Stomach smooth muscle (tissue), 2 donors: ENCODE results near the gene FRMPD3.
"Not testable (repeated sequence)": the region's sequence is repeated elsewhere in the genome, so short reads cannot be mapped to it uniquely, and the experiment has no call there.

Source experiments
- H3K27ac ChIP-seq: one replicate; pipeline ENCODE4 v1.7.0; 2013; ENCODE audit warnings: mild to moderate bottlenecking, low read length, inconsistent platforms
- H3K27me3 ChIP-seq, 2 donors: one replicate each; pipeline ENCODE4 v1.7.0; 2013; ENCODE audit warnings: low read length in 2 of 2; ENCODE audit not compliant: insufficient read depth in 2 of 2, control insufficient read depth in 1 of 2
- H3K36me3 ChIP-seq, 2 donors: one replicate each; pipeline ENCODE4 v1.7.0; 2013; ENCODE audit warnings: low read length in 2 of 2; ENCODE audit not compliant: control insufficient read depth in 2 of 2, insufficient read depth in 2 of 2
- H3K4me1 ChIP-seq: one replicate; pipeline ENCODE4 v1.7.0; 2013; ENCODE audit warnings: low read length; ENCODE audit not compliant: control insufficient read depth, insufficient read depth
- H3K4me3 ChIP-seq, 2 donors: one replicate each; pipeline ENCODE4 v1.7.0; 2013; ENCODE audit warnings: low read length in 2 of 2
- H3K9ac ChIP-seq, 2 donors: one replicate each; pipeline ENCODE4 v1.7.0; 2013; ENCODE audit warnings: low read length in 2 of 2, mild to moderate bottlenecking in 1 of 2
- H3K9me3 ChIP-seq, 2 donors: one replicate each; pipeline ENCODE4 v1.7.0; 2013; ENCODE audit warnings: low read length in 2 of 2; ENCODE audit not compliant: control insufficient read depth in 2 of 2
- donor health status: healthy.
- donor health status: Pancreatic carcinoma.

FRMPD3 gene

DNA sequence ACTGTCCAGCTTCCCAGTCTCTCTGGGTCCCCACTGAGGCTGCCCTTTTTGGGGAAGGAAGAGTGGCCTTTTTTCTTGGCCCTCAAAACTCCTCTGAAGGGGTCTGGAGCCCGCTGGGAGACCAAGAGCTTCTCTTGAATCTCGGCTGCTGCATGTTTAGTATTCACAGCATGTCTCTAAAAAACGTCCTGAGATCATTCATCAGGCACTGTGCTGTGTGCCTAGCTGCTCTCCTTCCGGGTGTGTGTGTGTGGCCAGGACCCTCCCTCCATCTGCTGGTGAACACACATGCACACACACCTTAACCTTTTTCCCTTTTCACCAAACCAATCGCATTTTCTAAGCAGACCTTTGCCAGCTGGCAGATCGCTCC, 841 bp upstream of the FRMPD3 start:
- peaks cover 0 to 43% of the 10 kb centered on the region in 2 donors for H3K27me3 ChIP-seq
- peak overlapping the region; percentile 48 to 69 for H3K4me3 ChIP-seq
- H3K27ac ChIP-seq, result peak overlapping the region; percentile 55
- peak overlapping the region; percentile 32 to 36 for H3K9ac ChIP-seq
- H3K9me3 ChIP-seq, result no peaks in the 10 kb centered on the region
- peaks cover 17% of the 10 kb centered on the region for H3K4me1 ChIP-seq
- no peaks in the 10 kb centered on the region for H3K36me3 ChIP-seq

DNA sequence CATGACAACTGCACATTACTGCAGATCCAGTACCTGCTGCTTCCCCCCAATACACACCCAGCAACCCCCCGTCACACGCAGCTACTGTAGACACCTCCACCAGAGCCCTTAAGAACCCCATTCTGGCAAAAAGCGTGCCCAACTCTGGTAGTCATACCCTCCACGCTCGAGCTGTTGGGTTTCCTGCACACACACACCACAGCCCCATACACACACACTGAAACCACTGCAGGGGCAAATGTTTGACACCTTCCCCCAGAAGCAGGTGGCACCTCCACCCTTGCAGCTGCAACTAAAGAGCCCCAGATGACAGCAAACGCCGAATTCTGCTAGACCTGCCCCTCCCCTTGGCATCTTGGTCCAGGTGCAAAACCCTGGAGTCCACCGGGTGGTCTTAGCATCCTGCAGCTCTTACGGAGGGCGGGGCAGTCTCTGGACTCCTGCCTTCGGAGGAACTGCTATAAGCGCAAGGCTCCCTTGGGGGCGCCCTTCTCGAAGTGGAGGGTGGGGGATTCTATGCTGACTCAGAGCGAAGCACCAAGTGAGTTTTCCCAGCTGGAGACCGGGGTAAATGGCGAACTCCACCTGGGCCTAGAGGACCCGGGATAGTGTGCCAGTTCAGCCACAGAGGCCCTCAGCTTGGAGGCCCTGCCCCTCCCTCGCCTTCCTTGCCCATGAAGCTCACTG, 1.5 kb downstream of the FRMPD3 start:
- Histone ChIP-seq H3K9ac (no peak overlapping the region), H3K27ac (no peak overlapping the region), H3K27me3 (peaks cover 0 to 29% of the 10 kb centered on the region in 2 donors), H3K4me3 (peak overlapping the region; percentile 16 to 65), H3K4me1 (peaks cover 17% of the 10 kb centered on the region), H3K36me3 (no peaks in the 10 kb centered on the region), H3K9me3 (no peaks in the 10 kb centered on the region)

DNA sequence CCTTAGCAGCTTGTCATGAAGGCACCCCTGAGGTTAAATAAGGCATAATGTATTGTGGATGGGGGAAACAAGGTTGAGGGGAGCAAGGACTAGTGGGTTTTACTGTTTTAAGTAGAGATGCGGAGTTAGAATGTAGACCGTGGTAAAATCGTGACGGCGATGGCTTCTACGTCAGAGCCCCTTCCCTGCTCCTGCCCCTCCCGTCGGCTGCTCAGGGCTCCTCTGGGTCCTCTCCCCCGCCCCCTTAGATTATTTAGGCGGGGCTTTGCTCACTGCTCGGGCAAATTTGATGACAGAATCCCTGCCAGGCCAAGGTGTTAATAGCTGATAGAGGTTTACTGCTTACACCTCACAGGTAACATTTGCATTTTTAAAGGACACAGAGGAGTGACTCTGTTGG, 2.3 kb downstream of the FRMPD3 start:
- H3K36me3 ChIP-seq, result no peaks in the 10 kb centered on the region
- H3K4me1 ChIP-seq, result peaks cover 17% of the 10 kb centered on the region
- H3K27ac ChIP-seq, result no peak overlapping the region
- H3K4me3 ChIP-seq, result peak overlapping the region; percentile 13 to 65
- no peak overlapping the region for H3K9ac ChIP-seq
- H3K27me3 ChIP-seq, result peaks cover 0 to 29% of the 10 kb centered on the region in 2 donors
- H3K9me3 ChIP-seq, result no peaks in the 10 kb centered on the region

DNA sequence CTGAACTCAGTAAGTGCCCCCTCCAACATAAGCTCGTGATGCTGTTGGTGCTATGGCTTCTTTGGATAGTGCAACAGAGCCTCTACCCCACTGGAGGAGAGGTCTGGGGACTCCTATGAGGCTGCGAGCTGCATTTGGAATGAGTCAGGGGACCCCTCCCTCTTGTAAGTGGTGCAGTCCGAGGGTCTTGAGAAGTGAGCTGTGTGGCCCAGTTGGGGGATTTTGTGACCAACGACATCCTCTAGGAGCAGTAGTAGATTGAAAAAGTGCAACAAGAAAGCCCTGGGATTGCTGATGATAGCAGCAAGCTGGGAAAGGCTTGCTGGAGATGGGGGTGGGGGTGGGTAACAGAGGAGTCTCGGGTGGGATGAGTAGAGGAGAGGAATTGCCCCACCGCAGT, 3.1 kb downstream of the FRMPD3 start:
- no peak overlapping the region for H3K4me3 ChIP-seq
- no peak overlapping the region for H3K27ac ChIP-seq
- no peak overlapping the region for H3K9ac ChIP-seq
- no peaks in the 10 kb centered on the region for H3K9me3 ChIP-seq
- no peaks in the 10 kb centered on the region for H3K36me3 ChIP-seq
- H3K27me3 ChIP-seq, result peaks cover 0 to 28% of the 10 kb centered on the region in 2 donors
- H3K4me1 ChIP-seq, result peaks cover 17% of the 10 kb centered on the region

DNA sequence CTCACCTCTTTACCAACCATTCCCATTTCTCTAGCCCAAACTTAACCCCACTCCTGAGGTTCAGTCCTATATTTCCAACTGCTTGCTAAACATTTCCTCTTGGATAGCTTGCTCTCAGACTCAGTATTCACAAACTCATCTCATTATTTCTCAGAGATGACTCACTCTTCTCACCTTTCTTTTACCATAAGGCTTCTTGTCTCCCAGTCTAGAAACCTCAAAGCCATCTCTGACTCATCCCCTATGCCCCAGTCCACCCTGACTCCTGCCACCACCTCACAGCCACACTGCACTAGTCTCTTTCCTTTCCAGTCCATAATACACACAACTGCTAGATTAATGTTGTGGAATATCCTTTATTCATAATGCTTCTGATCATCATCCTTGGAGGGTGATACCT, 4.8 kb downstream of the FRMPD3 start:
- no peak overlapping the region for H3K9ac ChIP-seq
- H3K36me3 ChIP-seq, result no peaks in the 10 kb centered on the region
- no peaks in the 10 kb centered on the region for H3K9me3 ChIP-seq
- H3K4me3 ChIP-seq, result no peak overlapping the region
- no peak overlapping the region for H3K27ac ChIP-seq
- H3K27me3 ChIP-seq, result peaks cover 0 to 19% of the 10 kb centered on the region in 2 donors
- peaks cover 4% of the 10 kb centered on the region for H3K4me1 ChIP-seq

DNA sequence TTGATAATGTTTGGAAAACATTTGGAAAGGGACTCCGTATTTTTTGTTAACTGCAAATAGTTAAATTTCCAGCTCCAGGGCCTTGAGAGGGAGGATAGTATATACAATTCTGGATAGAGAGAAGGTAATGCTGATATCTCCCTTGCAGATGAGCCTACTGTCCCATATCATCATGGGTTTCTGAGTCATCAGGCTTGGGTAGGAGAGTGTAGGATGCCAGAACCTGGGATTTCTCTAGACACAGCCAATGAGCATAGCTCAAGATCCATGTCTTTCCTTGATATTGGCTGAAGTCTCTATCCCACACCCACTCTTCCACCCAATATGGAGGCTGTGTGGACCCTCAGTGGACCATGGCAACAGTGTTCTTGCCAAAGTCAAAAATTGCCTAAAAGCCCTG, 7.8 kb downstream of the FRMPD3 start:
- H3K27me3 ChIP-seq, result peaks cover 0 to 11% of the 10 kb centered on the region in 2 donors
- H3K9ac ChIP-seq, result no peak overlapping the region
- no peak overlapping the region for H3K27ac ChIP-seq
- H3K4me1 ChIP-seq, result peaks cover 2% of the 10 kb centered on the region
- no peaks in the 10 kb centered on the region for H3K36me3 ChIP-seq
- no peak overlapping the region for H3K4me3 ChIP-seq
- no peaks in the 10 kb centered on the region for H3K9me3 ChIP-seq

DNA sequence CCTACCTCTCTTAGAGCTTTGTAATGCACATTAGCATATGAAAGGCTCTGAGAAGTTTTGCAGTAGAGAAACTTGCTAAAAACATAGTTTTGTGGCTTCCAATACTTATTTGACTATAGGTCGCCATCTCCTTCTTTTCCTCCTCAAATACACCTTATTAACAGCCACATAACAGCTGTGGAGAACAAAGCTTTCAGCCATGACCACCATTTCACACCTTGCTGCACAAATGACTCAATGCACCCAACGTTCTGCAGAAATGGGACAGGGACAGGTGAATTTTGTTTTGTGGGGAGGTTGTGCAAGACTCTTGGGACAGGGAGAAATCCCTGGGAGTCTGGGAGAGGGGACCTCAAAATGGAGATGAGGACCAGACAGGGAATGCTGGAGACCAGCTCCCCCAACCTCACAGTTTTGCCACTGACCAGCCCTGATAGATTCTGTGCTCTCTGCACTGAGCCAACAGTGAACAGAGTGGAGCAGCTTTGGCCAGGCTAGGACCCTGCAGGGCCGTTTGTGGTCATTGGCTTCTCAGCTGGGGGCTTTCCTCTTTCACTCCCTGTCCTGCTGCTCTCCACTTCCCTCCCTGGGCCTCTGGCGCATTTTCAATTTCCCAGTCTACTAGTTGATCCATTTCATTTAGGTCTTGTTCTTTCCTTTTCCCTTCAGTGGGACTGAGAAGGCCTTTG, 16.6 kb downstream of the FRMPD3 start:
- Histone ChIP-seq H3K4me1 (no peaks in the 10 kb centered on the region), H3K4me3 (no peak overlapping the region), H3K27me3 (peaks cover 0 to 20% of the 10 kb centered on the region in 2 donors), H3K27ac (no peak overlapping the region), H3K36me3 (no peaks in the 10 kb centered on the region), H3K9ac (no peak overlapping the region), H3K9me3 (no peaks in the 10 kb centered on the region)

DNA sequence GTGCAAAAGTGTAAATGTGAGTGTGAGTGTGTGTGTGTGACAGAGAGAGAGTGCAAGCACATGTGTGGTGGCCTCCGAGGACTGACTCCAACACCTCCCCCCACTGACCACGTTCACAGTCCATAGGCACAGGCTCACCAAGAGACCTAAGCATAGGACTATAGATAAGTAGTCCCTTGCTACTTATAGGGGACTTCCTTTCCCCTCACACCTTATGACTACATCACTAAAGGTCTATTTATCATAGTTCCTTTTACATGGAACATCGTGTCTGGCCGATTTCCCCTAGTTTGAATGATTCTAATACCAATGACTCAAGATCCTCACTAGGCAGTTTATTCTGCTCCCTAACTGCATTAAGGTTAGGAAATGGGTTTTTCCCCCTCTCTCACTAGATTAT, 17.8 kb downstream of the FRMPD3 start:
- no peaks in the 10 kb centered on the region for H3K4me1 ChIP-seq
- H3K9ac ChIP-seq, result no peak overlapping the region
- H3K36me3 ChIP-seq, result no peaks in the 10 kb centered on the region
- H3K9me3 ChIP-seq, result no peaks in the 10 kb centered on the region
- peaks cover 0 to 19% of the 10 kb centered on the region in 2 donors for H3K27me3 ChIP-seq
- no peak overlapping the region for H3K27ac ChIP-seq
- H3K4me3 ChIP-seq, result no peak overlapping the region

DNA sequence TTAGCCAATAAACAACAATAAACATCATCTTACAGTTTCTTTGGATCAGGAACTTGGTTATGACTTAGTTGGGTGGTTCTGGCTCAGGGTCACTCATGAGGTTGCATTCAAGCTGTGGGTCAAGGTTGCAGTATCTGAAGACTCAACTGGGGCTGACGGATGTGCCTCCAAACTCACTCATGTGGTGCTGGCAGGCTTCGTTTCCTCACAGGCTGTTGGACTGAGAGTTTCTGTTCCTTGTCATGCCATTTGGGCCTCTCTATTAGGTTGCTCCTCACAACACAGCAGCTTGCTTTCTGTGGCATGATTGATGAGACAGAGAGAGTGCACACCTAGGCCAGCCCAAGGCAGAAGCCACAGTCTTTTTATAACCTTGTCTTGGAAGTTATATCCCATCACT, 20.7 kb downstream of the FRMPD3 start:
- H3K4me1 ChIP-seq, result no peaks in the 10 kb centered on the region
- H3K27me3 ChIP-seq, result peaks cover 0 to 14% of the 10 kb centered on the region in 2 donors
- H3K4me3 ChIP-seq, result no peak overlapping the region
- no peak overlapping the region for H3K9ac ChIP-seq
- no peaks in the 10 kb centered on the region for H3K36me3 ChIP-seq
- H3K27ac ChIP-seq, result no peak overlapping the region
- no peaks in the 10 kb centered on the region for H3K9me3 ChIP-seq

DNA sequence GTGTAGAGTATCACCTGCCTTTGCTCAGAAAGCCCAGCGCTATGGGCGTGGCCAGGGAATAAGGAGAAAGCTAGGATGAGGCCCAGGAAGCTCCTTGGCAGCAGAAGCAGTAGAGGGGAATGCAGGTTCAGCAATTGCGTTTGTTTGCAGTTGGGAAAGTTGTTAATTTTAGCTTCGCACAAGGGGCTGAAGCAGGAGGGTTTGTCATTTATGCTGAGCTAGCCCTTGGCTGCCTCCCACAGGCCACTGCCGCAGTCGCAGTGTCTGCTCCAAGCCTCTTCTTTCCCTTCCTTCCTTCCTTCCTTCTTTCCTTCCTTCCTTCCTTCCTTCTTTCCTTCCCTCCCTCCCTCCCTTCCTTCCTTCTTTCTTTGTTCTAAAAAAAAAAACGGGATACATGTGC, 21.5 kb downstream of the FRMPD3 start:
- no peaks in the 10 kb centered on the region for H3K9me3 ChIP-seq
- no peak overlapping the region for H3K27ac ChIP-seq
- no peaks in the 10 kb centered on the region for H3K4me1 ChIP-seq
- no peak overlapping the region for H3K9ac ChIP-seq
- no peak overlapping the region for H3K4me3 ChIP-seq
- H3K27me3 ChIP-seq, result peaks cover 0 to 14% of the 10 kb centered on the region in 2 donors
- H3K36me3 ChIP-seq, result no peaks in the 10 kb centered on the region

DNA sequence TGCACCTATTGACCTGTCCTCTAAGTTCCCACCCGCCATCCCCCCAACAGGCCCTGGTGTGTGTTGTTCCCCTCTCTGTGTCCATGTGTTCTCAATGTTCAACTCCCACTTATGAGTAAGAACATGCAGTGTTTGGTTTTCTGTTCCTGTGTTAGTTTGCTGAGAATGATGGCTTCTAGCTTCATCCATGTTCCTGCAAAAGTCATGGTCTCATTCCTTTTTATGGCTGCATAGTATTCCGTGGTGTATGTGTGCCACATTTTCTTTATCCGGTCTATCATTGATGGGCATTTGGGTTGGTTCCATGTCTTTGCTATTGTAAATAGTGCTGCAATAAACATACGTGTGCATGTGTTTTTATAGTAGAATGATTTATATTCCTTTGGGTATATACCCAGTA, 22.0 kb downstream of the FRMPD3 start:
- not testable (repeated sequence) for H3K4me1 ChIP-seq, H3K36me3 ChIP-seq, H3K9me3 ChIP-seq, H3K9ac ChIP-seq, H3K27ac ChIP-seq, H3K4me3 ChIP-seq
- H3K27me3 ChIP-seq, result peaks cover 0 to 16% of the 10 kb centered on the region in 2 donors
